PFSK-1 (cell line): Measurements from ENCODE around the gene GPRIN2.

Experiments
- POLR2AphosphoS5 ChIP-seq: IDR thresholded peaks from 2 replicates; pipeline ENCODE4 v1.6.1; 2012; ENCODE audit warnings: low read depth, mild to moderate bottlenecking, control low read depth, low read length, moderate library complexity
- SIN3A ChIP-seq: IDR thresholded peaks from 2 replicates; pipeline ENCODE4 v1.6.1; 2012; ENCODE audit warnings: mild to moderate bottlenecking, low read length, moderate library complexity, borderline replicate concordance; ENCODE audit not compliant: insufficient read depth
- TAF1 ChIP-seq: IDR thresholded peaks from 2 replicates; pipeline ENCODE4 v1.6.1; 2012; ENCODE audit warnings: low read length, control low read depth, borderline replicate concordance; ENCODE audit not compliant: insufficient read depth
- TF ChIP-seq, protein P1 (sequence below), 2 experiments: IDR thresholded peaks; 2 replicates each; pipeline versions ENCODE4 v1.6.1 to v1.8.0; 2011 to 2012; ENCODE audit warnings: low read depth in 2 of 2, low read length in 2 of 2, control low read depth in 1 of 2, inconsistent platforms in 1 of 2, mild to moderate bottlenecking in 1 of 2, moderate library complexity in 1 of 2; ENCODE audit not compliant: insufficient read depth in 1 of 2

DNA sequence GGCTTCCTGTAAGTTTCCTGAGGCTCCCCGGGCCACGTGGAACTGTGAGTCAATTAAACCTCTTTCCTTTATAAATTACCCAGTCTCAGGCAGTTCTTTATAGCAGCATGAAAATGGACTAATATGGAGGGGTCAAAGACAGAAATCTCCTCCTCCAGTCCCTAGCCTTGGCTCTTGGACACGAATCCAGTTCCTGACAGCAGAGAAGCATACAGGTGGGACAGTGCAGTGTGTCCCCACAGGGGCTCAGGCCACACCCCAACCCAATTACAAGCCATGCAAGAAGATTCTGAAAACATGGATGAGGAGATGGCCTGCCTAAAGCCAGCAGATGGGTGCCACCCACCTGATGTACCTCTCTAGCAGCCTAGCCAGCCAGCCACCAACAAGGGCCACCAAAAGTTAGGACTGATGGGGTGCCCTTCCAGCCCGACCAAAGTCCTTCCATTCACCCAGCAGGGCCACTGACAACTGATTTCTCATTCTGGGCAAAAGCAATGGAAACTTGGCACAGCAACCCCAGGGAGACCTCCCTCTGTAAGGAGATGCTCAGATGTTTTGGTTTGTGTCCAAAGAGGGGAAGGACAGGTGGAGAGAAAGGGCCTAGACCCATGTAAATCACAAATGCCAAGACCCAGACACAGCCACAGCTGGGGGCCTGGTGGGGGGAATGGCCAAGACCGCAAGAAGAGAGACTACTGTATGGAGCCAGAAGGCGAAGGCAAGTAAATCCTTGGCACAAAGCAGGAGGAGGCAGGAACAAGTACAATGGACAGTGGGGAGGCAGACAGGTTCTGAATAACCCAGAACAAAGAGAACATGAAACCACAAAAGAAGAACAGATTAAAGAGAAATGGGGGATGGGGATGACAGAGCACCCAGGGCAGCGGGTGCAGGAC lies 13.6 kb downstream of the GPRIN2 start:
- TF ChIP-seq POLR2AphosphoS5: no peak
- TF ChIP-seq, protein P1, sequence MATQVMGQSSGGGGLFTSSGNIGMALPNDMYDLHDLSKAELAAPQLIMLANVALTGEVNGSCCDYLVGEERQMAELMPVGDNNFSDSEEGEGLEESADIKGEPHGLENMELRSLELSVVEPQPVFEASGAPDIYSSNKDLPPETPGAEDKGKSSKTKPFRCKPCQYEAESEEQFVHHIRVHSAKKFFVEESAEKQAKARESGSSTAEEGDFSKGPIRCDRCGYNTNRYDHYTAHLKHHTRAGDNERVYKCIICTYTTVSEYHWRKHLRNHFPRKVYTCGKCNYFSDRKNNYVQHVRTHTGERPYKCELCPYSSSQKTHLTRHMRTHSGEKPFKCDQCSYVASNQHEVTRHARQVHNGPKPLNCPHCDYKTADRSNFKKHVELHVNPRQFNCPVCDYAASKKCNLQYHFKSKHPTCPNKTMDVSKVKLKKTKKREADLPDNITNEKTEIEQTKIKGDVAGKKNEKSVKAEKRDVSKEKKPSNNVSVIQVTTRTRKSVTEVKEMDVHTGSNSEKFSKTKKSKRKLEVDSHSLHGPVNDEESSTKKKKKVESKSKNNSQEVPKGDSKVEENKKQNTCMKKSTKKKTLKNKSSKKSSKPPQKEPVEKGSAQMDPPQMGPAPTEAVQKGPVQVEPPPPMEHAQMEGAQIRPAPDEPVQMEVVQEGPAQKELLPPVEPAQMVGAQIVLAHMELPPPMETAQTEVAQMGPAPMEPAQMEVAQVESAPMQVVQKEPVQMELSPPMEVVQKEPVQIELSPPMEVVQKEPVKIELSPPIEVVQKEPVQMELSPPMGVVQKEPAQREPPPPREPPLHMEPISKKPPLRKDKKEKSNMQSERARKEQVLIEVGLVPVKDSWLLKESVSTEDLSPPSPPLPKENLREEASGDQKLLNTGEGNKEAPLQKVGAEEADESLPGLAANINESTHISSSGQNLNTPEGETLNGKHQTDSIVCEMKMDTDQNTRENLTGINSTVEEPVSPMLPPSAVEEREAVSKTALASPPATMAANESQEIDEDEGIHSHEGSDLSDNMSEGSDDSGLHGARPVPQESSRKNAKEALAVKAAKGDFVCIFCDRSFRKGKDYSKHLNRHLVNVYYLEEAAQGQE (IDR thresholded peaks at IDR 0.05; ENCODE audit: insufficient read depth in 1 of 2, low read depth in 2 of 2, low read length in 2 of 2): no peak
- TF ChIP-seq SIN3A: no peak
- TF ChIP-seq TAF1: no peak
